Iris pigment epithelial cell (primary cell): Measurements from ENCODE around the gene PHACTR1.

Experiments used
- DNase-seq: peaks from one replicate; pipeline ENCODE4 v3.0.0-alpha.2; 2011; ENCODE audit warnings: low read depth

The PHACTR1 gene

DNA sequence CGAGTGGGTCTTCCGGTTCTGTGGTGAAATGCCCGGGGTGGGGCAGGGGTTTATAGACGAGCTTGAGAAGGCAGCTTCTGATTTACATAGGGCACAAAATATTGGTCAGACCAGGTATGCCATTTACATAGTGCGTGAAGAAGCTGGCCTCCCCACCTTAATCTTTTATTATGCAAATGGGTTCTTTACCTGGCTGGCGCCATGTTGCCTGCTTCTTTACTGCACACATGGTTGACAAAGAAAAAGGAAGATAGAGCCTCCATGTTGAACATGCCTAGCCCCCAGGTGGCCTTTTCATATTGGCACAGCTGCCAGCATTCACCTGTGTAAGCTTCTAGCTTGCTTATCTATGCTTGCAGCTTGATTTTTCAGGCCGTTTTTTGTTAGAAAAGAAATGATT lies 276.2 kb downstream of the PHACTR1 start:
- no peak for DNase-seq

GRCh38 chr6:12993283-12993898 lies 276.8 kb downstream of the PHACTR1 start:
- no peak for DNase-seq

GRCh38 chr6:12995419-12995818 lies 278.9 kb downstream of the PHACTR1 start:
- no peak for DNase-seq

- no peak for DNase-seq
These were observed 284.0 kb downstream of the PHACTR1 start for GRCh38 chr6:13000537-13000936.

DNA sequence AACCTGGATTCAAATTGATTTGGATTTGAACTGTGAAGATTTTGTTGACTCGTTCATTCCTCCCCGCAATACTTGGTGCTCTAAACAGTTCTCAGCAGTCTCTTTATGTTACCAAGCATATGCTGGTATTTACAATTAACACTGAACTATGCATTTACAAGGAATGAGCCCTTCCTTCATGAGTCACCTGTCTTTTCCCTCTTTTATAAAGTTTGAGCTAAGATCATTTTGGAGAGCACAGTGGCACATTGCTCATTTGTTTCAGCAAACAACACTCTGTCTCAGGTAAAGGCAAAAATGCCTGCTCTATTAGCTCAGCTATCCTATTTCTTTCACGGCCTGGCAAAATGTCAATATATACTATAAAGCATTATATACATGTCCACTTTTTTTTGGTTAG lies 285.4 kb downstream of the PHACTR1 start:
- DNase-seq, result no peak

DNA sequence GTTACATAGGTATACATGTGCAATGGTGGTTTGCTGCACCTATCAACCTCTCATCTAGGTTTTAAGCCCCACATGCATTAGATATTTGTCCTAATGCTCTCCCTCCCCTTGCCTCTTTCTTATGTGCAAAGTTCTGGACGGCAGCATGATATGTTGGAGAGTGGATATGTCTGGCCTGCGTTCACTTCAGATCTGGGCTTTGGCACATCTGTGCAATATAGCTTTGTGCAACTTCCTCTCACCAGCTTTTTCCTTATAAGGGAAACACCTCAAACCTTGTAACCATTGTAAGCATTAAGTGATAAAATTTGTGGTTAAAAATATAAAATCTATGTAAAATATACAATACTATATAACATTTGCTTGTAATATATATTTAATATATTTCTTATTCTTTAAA lies 288.0 kb downstream of the PHACTR1 start:
- no peak for DNase-seq

GRCh38 chr6:13005994-13006393 lies 289.4 kb downstream of the PHACTR1 start:
- no peak for DNase-seq

DNA sequence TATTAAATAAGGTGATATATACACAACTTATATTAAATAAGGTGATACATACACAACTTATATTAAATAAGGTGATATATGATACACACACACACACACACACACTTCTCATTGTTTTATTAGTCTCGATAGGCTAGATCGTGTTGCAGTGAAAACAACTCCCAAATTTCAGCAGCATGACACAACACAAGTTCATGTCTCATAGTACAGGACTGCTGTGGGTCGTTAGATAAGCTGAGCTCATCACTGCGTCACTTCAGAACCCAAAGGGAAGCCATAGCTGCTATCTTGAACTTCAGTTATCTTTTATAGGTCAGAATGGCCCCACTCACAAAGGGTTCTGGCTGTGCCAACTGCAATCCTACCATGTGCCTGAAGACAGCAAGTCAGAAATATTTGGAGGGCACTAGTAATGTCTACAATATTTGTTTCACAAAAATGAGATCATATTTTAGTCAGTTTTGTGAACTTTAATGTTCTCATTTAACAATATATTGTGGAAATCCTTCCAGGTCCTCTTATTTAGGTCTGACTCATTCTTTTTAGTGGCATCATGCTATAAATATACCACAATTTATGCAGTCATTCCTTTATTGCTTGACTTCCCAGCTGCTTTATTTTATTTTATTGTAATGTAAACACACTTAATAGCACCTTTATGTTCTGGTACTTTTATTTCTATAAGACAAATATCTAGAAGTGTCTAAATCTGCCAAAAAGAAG lies 290.2 kb downstream of the PHACTR1 start:
- peak; percentile 28 for DNase-seq

- no peak for DNase-seq
These were observed 291.2 kb downstream of the PHACTR1 start for GRCh38 chr6:13007744-13008143.

DNA sequence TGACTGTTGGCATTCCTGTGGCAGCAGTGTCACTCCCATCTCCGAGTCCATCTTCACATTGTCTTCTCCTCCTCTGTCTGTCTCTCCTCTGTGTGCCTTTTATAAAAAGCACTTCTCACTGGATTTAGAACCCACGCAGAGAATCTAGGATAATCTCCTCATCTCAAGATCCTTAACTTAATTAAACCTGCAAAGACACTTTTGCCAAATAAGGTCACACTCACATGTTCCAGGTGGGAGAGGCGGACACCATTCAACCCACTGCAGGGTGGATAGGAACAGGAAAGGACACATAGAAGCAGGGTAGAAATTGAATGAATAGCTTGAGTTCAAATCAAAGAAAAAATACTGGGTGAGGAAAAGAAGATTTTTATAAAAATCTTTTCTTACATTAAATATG lies 292.5 kb downstream of the PHACTR1 start:
- DNase-seq, result no peak

DNA sequence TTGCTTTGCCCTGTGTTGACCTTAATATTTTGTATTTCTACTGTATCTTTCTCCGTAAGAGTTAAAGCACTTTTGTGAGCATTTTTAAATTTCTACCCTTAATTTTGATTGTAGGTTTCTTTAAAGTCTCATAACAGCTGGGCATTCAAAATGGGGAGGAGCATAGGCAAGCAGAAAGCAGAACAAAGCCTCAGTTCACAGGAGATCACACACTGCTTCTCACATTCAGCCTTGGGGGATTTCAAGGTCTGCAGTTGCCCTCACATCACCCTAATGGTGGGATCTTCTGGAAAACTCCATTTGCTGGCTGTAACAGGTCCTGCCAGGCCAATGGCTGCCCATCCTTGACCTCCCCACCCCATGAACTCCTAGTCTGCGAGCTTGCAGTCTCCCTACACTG lies 292.9 kb downstream of the PHACTR1 start:
- no peak for DNase-seq

GRCh38 chr6:13011612-13012146 lies 295.1 kb downstream of the PHACTR1 start:
- DNase-seq, result no peak

- no peak for DNase-seq
These were observed 295.7 kb downstream of the PHACTR1 start for GRCh38 chr6:13012296-13012695.

DNA sequence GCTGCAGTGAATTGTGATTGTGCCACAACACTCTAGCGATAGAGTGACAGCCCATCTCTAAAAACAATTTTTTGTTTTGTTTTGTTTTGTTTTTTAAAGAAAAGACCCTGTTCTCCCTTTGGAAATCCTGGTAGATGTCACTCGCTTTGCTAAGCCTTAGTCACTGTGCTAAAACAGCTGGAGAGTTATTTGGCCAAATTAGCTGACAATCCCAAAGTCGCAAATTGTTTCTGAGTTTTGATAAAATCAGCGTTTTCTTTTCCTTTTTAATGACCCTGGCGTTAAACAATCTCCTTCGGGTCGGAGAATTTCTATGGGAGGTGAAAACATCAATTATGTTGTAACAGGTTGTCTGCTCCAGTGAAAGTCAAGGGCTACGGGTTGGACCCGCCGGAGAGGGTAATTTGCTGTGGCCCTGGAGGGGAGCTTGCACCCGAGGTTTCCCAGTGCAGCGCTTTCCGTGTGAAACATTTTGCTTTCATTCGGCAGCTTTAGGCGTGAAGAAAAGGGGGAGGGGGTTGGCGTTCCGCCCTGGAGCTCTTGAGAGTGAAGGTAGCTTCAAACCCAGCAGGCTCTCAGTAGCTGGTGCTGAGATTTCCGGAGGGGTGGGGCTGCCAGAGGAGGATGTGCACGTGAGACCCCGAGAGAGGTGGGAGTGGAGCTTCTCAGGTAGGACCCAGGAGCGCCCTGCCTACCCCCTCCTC lies 296.6 kb downstream of the PHACTR1 start:
- no peak for DNase-seq

GRCh38 chr6:13013681-13014503 lies 297.3 kb downstream of the PHACTR1 start:
- peak; percentile 18 for DNase-seq

DNA sequence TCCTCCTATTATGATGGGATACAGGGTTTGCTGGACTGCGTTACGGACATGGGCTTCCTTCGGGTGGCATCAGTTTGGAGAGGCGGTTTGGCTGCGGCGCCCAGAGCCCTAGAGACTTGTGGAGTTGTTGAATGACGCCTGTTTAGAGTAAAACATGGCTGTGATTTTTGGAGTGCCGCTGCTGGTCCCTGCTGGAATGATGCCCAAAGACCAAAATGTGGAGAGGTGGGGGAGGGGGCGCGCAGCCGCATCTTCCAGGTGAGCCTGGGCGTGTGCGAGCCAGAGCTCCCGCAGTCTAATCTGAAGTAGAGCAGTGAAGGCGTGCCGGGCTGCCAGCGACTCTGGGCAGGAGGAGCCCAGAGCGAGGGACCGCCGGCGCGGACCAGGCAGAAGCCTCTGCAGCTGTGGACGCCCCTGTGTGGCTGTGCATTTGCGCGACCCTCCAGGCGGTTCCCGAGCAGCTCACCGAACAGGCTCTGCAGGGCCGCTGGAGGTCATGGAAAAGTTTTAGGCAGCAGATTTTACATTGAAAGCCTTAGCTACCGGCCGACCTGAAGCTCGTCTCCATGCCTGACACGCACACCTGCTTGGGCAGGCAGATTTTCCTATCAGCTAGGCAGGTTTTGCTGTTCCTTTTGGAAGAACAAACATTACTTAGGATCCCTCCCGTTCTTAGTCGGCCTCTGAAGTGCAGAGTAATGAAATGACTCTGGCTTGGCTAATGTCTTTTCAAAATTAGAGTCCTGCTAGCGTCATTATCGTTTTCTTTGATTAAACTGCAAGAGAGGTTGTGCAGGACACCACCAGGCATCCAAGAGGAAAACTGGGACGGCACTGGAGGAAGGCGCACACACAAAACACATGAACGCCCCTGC lies 298.2 kb downstream of the PHACTR1 start:
- peak; percentile 10 for DNase-seq

- DNase-seq, result no peak
These were observed 298.8 kb downstream of the PHACTR1 start for GRCh38 chr6:13015379-13015681.

- DNase-seq, result no peak
These were observed 308.0 kb downstream of the PHACTR1 start for GRCh38 chr6:13024616-13025015.

DNA sequence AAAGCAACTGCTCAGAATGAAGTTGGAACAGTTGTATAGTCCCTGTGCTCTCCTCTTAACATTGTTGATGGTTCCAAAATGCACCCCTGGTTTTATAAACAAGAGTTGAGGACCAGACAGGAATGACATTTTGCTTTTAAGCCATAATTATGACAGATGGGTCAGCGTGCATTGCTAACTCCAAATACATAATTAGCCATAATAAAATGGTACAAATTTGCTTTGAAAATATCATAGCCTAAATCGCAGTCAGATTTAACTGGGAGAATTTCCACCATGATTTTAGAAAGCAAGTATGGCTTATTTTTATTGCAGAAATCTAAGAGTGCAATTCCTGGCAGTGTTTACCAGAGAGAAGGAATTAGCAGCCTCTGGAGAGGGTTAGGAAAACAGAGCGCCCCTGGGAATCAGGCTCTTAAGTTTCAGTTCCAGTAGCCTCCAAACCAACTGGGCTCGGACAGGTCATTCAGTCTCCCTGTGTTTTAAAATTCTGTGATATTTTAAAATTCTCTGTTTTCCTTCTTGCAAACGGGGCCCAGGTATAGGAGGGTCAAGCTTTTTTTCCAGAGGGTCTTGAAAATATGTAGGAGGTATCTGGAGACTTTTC lies 309.4 kb downstream of the PHACTR1 start:
- DNase-seq, result no peak

DNA sequence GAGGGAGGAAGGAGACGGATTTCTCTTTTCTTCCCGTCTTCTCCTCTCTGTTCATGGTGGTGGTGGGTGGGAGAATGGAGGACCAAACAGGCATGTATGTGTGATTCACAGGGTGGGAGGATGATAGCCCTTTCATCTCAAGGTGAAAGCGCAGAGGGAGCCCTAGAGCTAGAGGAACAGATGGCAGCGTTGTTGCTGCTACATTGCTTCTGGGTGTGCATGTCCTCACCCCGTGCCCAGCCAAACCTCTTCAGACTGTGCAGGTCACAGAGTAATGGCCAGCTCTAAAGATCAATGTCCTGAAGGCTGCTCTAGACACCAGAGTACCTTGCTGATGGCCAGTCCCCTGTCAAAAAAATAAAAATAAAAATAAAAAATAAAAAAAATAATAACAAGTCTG lies 310.0 kb downstream of the PHACTR1 start:
- DNase-seq, result no peak

DNA sequence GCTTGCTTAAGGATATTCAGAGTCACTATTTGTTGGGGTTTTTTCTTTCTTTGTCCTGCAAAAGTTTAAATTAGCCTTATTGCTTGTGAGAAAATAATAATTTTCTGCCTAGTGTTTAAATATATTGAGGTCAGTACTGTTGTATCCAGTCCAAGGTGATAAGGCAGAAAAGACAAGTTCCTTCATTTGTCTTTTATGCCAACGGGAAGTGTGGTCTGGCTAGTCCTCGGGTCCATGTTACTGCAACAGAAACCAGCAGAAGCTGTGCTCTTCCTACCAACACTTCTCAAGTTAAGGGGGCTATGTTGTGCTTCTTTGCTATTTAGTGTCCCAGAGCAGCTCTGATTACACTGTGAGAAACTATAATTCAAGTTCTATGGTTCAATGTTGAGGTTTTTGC lies 310.6 kb downstream of the PHACTR1 start:
- DNase-seq, result no peak
